ENCODE data around the gene TBC1D28. TPM values are rescaled to one million over a fixed set of nuclear protein-coding genes. Genes with fewer than 3 reads are reported as not detected.
"Not testable (repeated sequence)": the region's sequence is repeated elsewhere in the genome, so short reads cannot be mapped to it uniquely, and the experiment has no call there.

TBC1D28 gene
- total RNA-seq, 2 donors from 2014 or later, result 1.2 TPM; not detected in 1

DNA sequence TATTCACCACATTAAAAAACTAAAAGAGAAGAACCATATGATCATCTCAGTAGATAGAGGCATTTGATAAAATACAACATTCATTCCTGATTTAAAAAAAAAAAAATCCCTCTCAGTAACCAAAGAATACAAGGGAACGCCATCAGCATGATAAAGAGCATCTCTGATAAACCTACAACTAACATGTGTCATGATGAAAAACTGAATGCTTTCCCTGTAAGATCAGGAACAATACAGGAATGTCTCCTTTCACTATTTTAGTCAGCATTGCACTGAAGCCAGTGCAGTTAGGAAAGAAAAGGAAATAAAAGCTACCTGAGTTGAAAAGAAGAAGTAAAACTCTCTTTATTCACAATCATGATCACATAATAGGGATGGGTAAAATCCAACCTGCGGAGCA, 51.1 kb downstream of the TBC1D28 start:
- not testable (repeated sequence) for H3K27ac ChIP-seq
- WGBS, result 61% methylated on average over 2 of the region's 2 CpGs

More for the DNA sequence above, 51.1 kb downstream of the TBC1D28 start:
- H3K36me3 ChIP-seq; H3K4me1 ChIP-seq (replicated peaks); DNase-seq (ENCODE audit: low spot score); intact Hi-C loops (cut with DNase I); H3K27me3 ChIP-seq (replicated peaks; ENCODE audit: insufficient read depth); H3K9me3 ChIP-seq; H3K4me3 ChIP-seq: not testable (repeated sequence)

Small RNA genes lying within 50 kb of the gene (small RNA-seq; reads per million reads assigned to genes)
- gene AC026271.2, result 0 reads per million in 2 donors

Other genes with a start within 250 kb of the TBC1D28 start
- under 1 TPM in 1 of 2 donors, not detected in 1; 0.18 TPM for gene LGALS9C, start 167.6 kb downstream of the TBC1D28 start, total RNA-seq
- 10 to 100 TPM; 11.3 to 13.1 TPM for gene FOXO3B, start 37.9 kb upstream of the TBC1D28 start, total RNA-seq
- 1 to 10 TPM in 1 of 2 donors, not detected in 1; 1.8 TPM for gene FBXW10, start 99.7 kb upstream of the TBC1D28 start, total RNA-seq
- 10 to 100 TPM; 39.8 to 43.7 TPM for gene TVP23B, start 136.8 kb upstream of the TBC1D28 start, total RNA-seq
- 10 to 100 TPM; 30.6 to 35.0 TPM for gene PRPSAP2, start 213.7 kb upstream of the TBC1D28 start, total RNA-seq

Data from prostate gland (tissue), 2 donors.